HepG2 (cell line): ENCODE results near the gene CLDN7. TPM values are rescaled to one million over a fixed set of nuclear protein-coding genes. Genes with fewer than 3 reads are reported as not detected.

Experiments
- ATM ChIP-seq: fragments of 450-650 bp; IDR thresholded peaks from 2 replicates; pipeline ENCODE4 v1.7.1; 2017; ENCODE audit warnings: mild to moderate bottlenecking, borderline replicate concordance
- BCL3 ChIP-seq: sonication (generic); formaldehyde crosslinking; IDR thresholded peaks from 2 replicates; pipeline ENCODE4 v1.5.1; 2020; ENCODE audit warnings: mild to moderate bottlenecking, missing genetic modification reagents, moderate library complexity
- CHCHD3 ChIP-seq: sonication (generic); formaldehyde crosslinking; IDR thresholded peaks from 2 replicates; pipeline ENCODE4 v1.8.0; 2022; ENCODE audit warnings: mild to moderate bottlenecking, missing genetic modification reagents, moderate library complexity
- CREBL2 ChIP-seq: sonication (generic); formaldehyde crosslinking; IDR thresholded peaks from 2 replicates; pipeline ENCODE4 v1.8.1; 2023; ENCODE audit warnings: missing genetic modification reagents, mild to moderate bottlenecking, borderline replicate concordance
- DRAP1 ChIP-seq: IDR thresholded peaks from 2 replicates; pipeline ENCODE4 v1.6.1; 2016; ENCODE audit warnings: missing genetic modification reagents, missing compliant biosample characterization
- FOXC1 ChIP-seq: sonication (generic); formaldehyde crosslinking; IDR thresholded peaks from 2 replicates; pipeline ENCODE4 v1.8.0; 2022; ENCODE audit warnings: mild to moderate bottlenecking, missing genetic modification reagents, borderline replicate concordance
- HDAC1 ChIP-seq: sonication (generic); formaldehyde crosslinking; IDR thresholded peaks from 2 replicates; pipeline ENCODE4 v1.5.1; 2020; ENCODE audit warnings: mild to moderate bottlenecking, missing genetic modification reagents
- HOXA9 ChIP-seq: sonication (generic); formaldehyde crosslinking; IDR thresholded peaks from 2 replicates; pipeline ENCODE4 v1.8.1; 2022; ENCODE audit warnings: missing genetic modification reagents, mild to moderate bottlenecking, moderate library complexity, borderline replicate concordance
- JDP2 ChIP-seq: sonication (generic); formaldehyde crosslinking; IDR thresholded peaks from 2 replicates; pipeline ENCODE4 v1.8.1; 2022; ENCODE audit warnings: missing genetic modification reagents, borderline replicate concordance
- MAZ ChIP-seq, 2 experiments: sonication (generic) in 1 of 2; formaldehyde crosslinking in 1 of 2; IDR thresholded peaks; 2 replicates each; pipeline versions ENCODE4 v1.5.0 to v1.6.1; 2012 to 2020; ENCODE audit warnings: low read depth in 2 of 2, mild to moderate bottlenecking in 2 of 2, borderline replicate concordance in 1 of 2, improper control_type of control experiment in 1 of 2, low read length in 1 of 2, missing genetic modification reagents in 1 of 2, moderate library complexity in 1 of 2
- NCOA1 ChIP-seq: sonication (generic); formaldehyde crosslinking; IDR thresholded peaks from 2 replicates; pipeline ENCODE4 v1.9.0; 2021; ENCODE audit warnings: missing genetic modification reagents
- NR2F6 ChIP-seq, 2 experiments: IDR thresholded peaks; 2 replicates each; pipeline ENCODE4 v1.6.1; 2016; ENCODE audit warnings: antibody characterized with exemption in 1 of 2, mild to moderate bottlenecking in 1 of 2
- PHF20 ChIP-seq: sonication (generic); formaldehyde crosslinking; IDR thresholded peaks from 2 replicates; pipeline ENCODE4 v1.5.0; 2020; ENCODE audit warnings: mild to moderate bottlenecking, missing genetic modification reagents
- RORA ChIP-seq: sonication (generic); formaldehyde crosslinking; IDR thresholded peaks from 2 replicates; pipeline ENCODE4 v1.5.0; 2020; ENCODE audit warnings: mild to moderate bottlenecking, missing genetic modification reagents, moderate library complexity
- SOX13 ChIP-seq, 3 experiments: fragments of 450-650 bp in 1 of 3; sonication (generic) in 1 of 3; formaldehyde crosslinking in 1 of 3; IDR thresholded peaks in 2 of 3; conservative IDR thresholded peaks in 1 of 3; 2 replicates each; pipeline versions ENCODE4 v1.5.0 to v1.6.1; 2016 to 2020; ENCODE audit warnings: antibody characterized with exemption in 1 of 3, mild to moderate bottlenecking in 1 of 3, missing compliant biosample characterization in 1 of 3, missing genetic modification reagents in 1 of 3, moderate library complexity in 1 of 3
- SRSF4 ChIP-seq: fragments of 200-400 bp; formaldehyde crosslinking; IDR thresholded peaks from one replicate; pipeline ENCODE4 v1.6.1; 2018; ENCODE audit warnings: mild to moderate bottlenecking, low read depth, low read length, moderate library complexity; ENCODE audit not compliant: poor library complexity, severe bottlenecking
- ZBTB3 ChIP-seq: sonication (generic); formaldehyde crosslinking; IDR thresholded peaks from 2 replicates; pipeline ENCODE4 v1.4.0; 2020; ENCODE audit warnings: low read depth, mild to moderate bottlenecking, moderate library complexity, missing genetic modification reagents, borderline replicate concordance
- ZMAT3 ChIP-seq: sonication (generic); formaldehyde crosslinking; conservative IDR thresholded peaks from 2 replicates; pipeline ENCODE4 v1.7.0; 2021; ENCODE audit warnings: missing genetic modification reagents
- ZNF597 ChIP-seq: sonication (generic); formaldehyde crosslinking; IDR thresholded peaks from 2 replicates; pipeline ENCODE4 v1.5.0; 2020; ENCODE audit warnings: missing genetic modification reagents
- ZNF782 ChIP-seq: sonication (generic); formaldehyde crosslinking; IDR thresholded peaks from 2 replicates; pipeline ENCODE4 v1.4.0; 2020; ENCODE audit warnings: missing genetic modification reagents, mild to moderate bottlenecking, borderline replicate concordance
- ZNF878 ChIP-seq: sonication (generic); formaldehyde crosslinking; IDR thresholded peaks from 2 replicates; pipeline ENCODE4 v1.8.1; 2023; ENCODE audit warnings: mild to moderate bottlenecking, missing genetic modification reagents, moderate library complexity
- ZNF891 ChIP-seq: sonication (generic); formaldehyde crosslinking; IDR thresholded peaks from 2 replicates; pipeline ENCODE4 v1.5.0; 2020; ENCODE audit warnings: mild to moderate bottlenecking, missing genetic modification reagents
- polyA plus RNA-seq, 8 experiments: library from polyadenylated mRNA; depleted of rRNA in 3 of 8; stranded (reverse) in 7 of 8; unstranded in 1 of 8; fragments of >200 nt; fragmentation: Illumina TruSeq in 4 of 8; extraction: Trizol in 4 of 8; gene quantifications; 2 replicates each; pipeline versions ENCODE4 v1.2.1 to v1.2.3, GENCODE V29; 2011 to 2016; ENCODE audit warnings: low read depth in 4 of 8, missing spikeins in 1 of 8, mixed read lengths in 1 of 8; ENCODE audit not compliant: insufficient read depth in 1 of 8
- total RNA-seq, 5 experiments: library from RNA; depleted of rRNA; stranded (reverse); fragments of >200 nt; fragmentation: Illumina TruSeq; extraction: Trizol; gene quantifications; 2 replicates each; pipeline ENCODE4 v1.2.3, GENCODE V29; 2016; ENCODE audit warnings: low read depth in 1 of 5

The CLDN7 gene
- total and polyA plus RNA-seq, 2 of the 13 experiments (the other 11 are each of a cell fraction or from before 2014, with no cell fraction given) = not detected

GRCh38 chr17:7234083-7234951 is 28.0 kb downstream of the CLDN7 start, which contains the start of gene DVL2 (continued):
- TF ChIP-seq HDAC1 (CRISPR knock-in tag) (peak; percentile 97), JDP2 (no peak; the same call in 1 of the 2 replicates), PHF20 (CRISPR knock-in tag) (peak; percentile 93), ZNF597 (CRISPR knock-in tag) (peak; percentile 70; the same call in 1 of the 2 replicates), FOXC1 (CRISPR knock-in tag) (peak; percentile 83), ZMAT3 (CRISPR knock-in tag) (no peak; the same call in 1 of the 2 replicates), ZNF891 (CRISPR knock-in tag) (peak; percentile 58; the same call in 1 of the 2 replicates), BCL3 (CRISPR knock-in tag) (peak; percentile 72), NCOA1 (no peak), DRAP1 (CRISPR knock-in tag) (peak; percentile 65), CREBL2 (CRISPR knock-in tag) (peak; percentile 66; the same call in 1 of the 2 replicates), MAZ (IDR thresholded peaks at IDR 0.05; ENCODE audit: borderline replicate concordance, low read depth, low read length) (no peak), MAZ (CRISPR knock-in tag; IDR thresholded peaks at IDR 0.05; ENCODE audit: low read depth) (peak; percentile 88), ZBTB3 (CRISPR knock-in tag) (no peak), ZNF878 (CRISPR knock-in tag) (no peak; the same call in 1 of the 2 replicates), ATM (no peak), CHCHD3 (CRISPR knock-in tag) (no peak), HOXA9 (CRISPR knock-in tag) (peak; percentile 29; the same call in 1 of the 2 replicates), ZNF782 (CRISPR knock-in tag) (0 out of 2 replicates have a peak, but pooled peaks have one; percentile 62), SOX13 (IDR thresholded peaks at IDR 0.05) (no peak), SOX13 (CRISPR knock-in tag; conservative IDR thresholded peaks at IDR 0.05 in 1 of 2, IDR thresholded peaks at IDR 0.05 in 1 of 2) (peak in 1 of 2 experiments; percentile 19; a peak in 2 of 4 replicates), RORA (no peak), NR2F6 (IDR thresholded peaks at IDR 0.05) (no peak), NR2F6 (CRISPR knock-in tag; IDR thresholded peaks at IDR 0.05) (peak; percentile 58; the same call in 1 of the 2 replicates), SRSF4 (no peak)
